DMS53 treated with DMSO at 0.1 percent for 48 hours (cell line): ENCODE data around the gene TCEA2.

Experiments used
- DNase-seq: peaks from one replicate; lab custom pipeline; 2025; ENCODE audit not compliant: unreplicated experiment; lab: John Stamatoyannopoulos, UW

The TCEA2 gene

GRCh38 chr20:64119681-64120341, 56.8 kb downstream of the TCEA2 start:
- no peak for DNase-seq

GRCh38 chr20:64121586-64121985, 58.6 kb downstream of the TCEA2 start:
- DNase-seq = no peak
